ENCODE results near the gene UPF1. TPM values are rescaled to one million over a fixed set of nuclear protein-coding genes. Genes with fewer than 3 reads are reported as not detected.

UPF1 gene
- polyA plus RNA-seq, 3 donors: 2.6 to 43.7 (median 3.2) TPM

- Mint-ChIP-seq H3K27ac (peak overlapping the region in 2 of 7 donors; percentile 2 to 23), H3K9me3 (peaks cover 0 to 4% (median 0%) of the 10 kb centered on the region in 7 donors), H3K4me1 (no peaks in the 10 kb centered on the region), H3K4me3 (no peak overlapping the region), H3K27me3 (ENCODE audit: low read depth in 3 of 3) (no peaks in the 10 kb centered on the region), H3K36me3 (peaks cover 57 to 92% of the 10 kb centered on the region in 2 donors)
- H3K4me3 ChIP-seq (replicated peaks in 1 of 3; ENCODE audit: low read depth in 2 of 3, low read length in 3 of 3): no peak overlapping the region
- no peak overlapping the region for H2AFZ ChIP-seq (ENCODE audit: insufficient read depth, low read depth, low read length, poor library complexity, severe bottlenecking)
- no peak for TF ChIP-seq CTCF (IDR thresholded peaks at IDR 0.05)
- no peaks in the 10 kb centered on the region for H3K9me3 ChIP-seq (replicated peaks in 1 of 2; ENCODE audit: control insufficient read depth in 1 of 2, insufficient read depth in 1 of 2, low read length in 2 of 2)
- WGBS (ENCODE audit: insufficient coverage): 94% methylated on average over 25 of the region's 25 CpGs
- peaks cover 84 to 90% of the 10 kb centered on the region in 2 donors for H3K36me3 ChIP-seq (replicated peaks in 1 of 2; ENCODE audit: control insufficient read depth in 1 of 2, insufficient read depth in 2 of 2, low read length in 2 of 2)
- H3K4me1 ChIP-seq (ENCODE audit: control insufficient read depth in 1 of 2, insufficient read depth in 2 of 2, low read length in 2 of 2): no peaks in the 10 kb centered on the region
- H3K79me2 ChIP-seq (ENCODE audit: insufficient read depth, low read length): no peaks in the 10 kb centered on the region
- H4K20me1 ChIP-seq (ENCODE audit: insufficient read depth, low read length): peaks cover 67% of the 10 kb centered on the region
- no peak overlapping the region for H3K27ac ChIP-seq (ENCODE audit: low read depth in 1 of 2, low read length in 2 of 2)
- H3K4me2 ChIP-seq (replicated peaks; ENCODE audit: extremely low read depth, low read length, poor library complexity, severe bottlenecking): no peak overlapping the region
- H3K9ac ChIP-seq (ENCODE audit: insufficient read depth, low read length, poor library complexity, severe bottlenecking): no peak overlapping the region
- no peak for DNase-seq
- intact Hi-C loops (cut with micrococcal nuclease): no loop called here
- no peaks in the 10 kb centered on the region for H3K27me3 ChIP-seq (ENCODE audit: control insufficient read depth in 2 of 2, insufficient read depth in 2 of 2, low read length in 2 of 2)
These were observed 72.7 kb downstream of the UPF1 start for GRCh38 chr19:18904334-18905057.

GRCh38 chr19:18905058-18905456 is 73.3 kb downstream of the UPF1 start:
- no peaks in the 10 kb centered on the region for H3K79me2 ChIP-seq (ENCODE audit: insufficient read depth, low read length)
- TF ChIP-seq CTCF (IDR thresholded peaks at IDR 0.05): no peak

More at GRCh38 chr19:18905058-18905456, 73.3 kb downstream of the UPF1 start:
- H3K36me3 ChIP-seq (replicated peaks in 1 of 2; ENCODE audit: control insufficient read depth in 1 of 2, insufficient read depth in 2 of 2, low read length in 2 of 2): peaks cover 83 to 90% of the 10 kb centered on the region in 2 donors
- H3K27ac Mint-ChIP-seq: peak overlapping the region in 1 of 7 donors; percentile 61
- H3K9me3 ChIP-seq (replicated peaks in 1 of 2; ENCODE audit: control insufficient read depth in 1 of 2, insufficient read depth in 1 of 2, low read length in 2 of 2): no peaks in the 10 kb centered on the region
- no peak overlapping the region for H3K27ac ChIP-seq (ENCODE audit: low read depth in 1 of 2, low read length in 2 of 2)
- H2AFZ ChIP-seq (ENCODE audit: insufficient read depth, low read depth, low read length, poor library complexity, severe bottlenecking): no peak overlapping the region
- WGBS (ENCODE audit: insufficient coverage): 100% methylated on average over 5 of the region's 8 CpGs
- peaks cover 66% of the 10 kb centered on the region for H4K20me1 ChIP-seq (ENCODE audit: insufficient read depth, low read length)
- H3K4me3 ChIP-seq (replicated peaks in 1 of 3; ENCODE audit: low read depth in 2 of 3, low read length in 3 of 3): no peak overlapping the region
- H3K9me3 Mint-ChIP-seq: peaks cover 0 to 4% (median 0%) of the 10 kb centered on the region in 7 donors
- intact Hi-C loops (cut with micrococcal nuclease): no loop called here
- no peak overlapping the region for H3K9ac ChIP-seq (ENCODE audit: insufficient read depth, low read length, poor library complexity, severe bottlenecking)
- no peaks in the 10 kb centered on the region for H3K4me1 ChIP-seq (ENCODE audit: control insufficient read depth in 1 of 2, insufficient read depth in 2 of 2, low read length in 2 of 2)
- no peak overlapping the region for H3K4me2 ChIP-seq (replicated peaks; ENCODE audit: extremely low read depth, low read length, poor library complexity, severe bottlenecking)
- no peaks in the 10 kb centered on the region for H3K27me3 Mint-ChIP-seq (ENCODE audit: low read depth in 3 of 3)
- no peak overlapping the region for H3K4me3 Mint-ChIP-seq
- no peak for DNase-seq
- no peaks in the 10 kb centered on the region for H3K27me3 ChIP-seq (ENCODE audit: control insufficient read depth in 2 of 2, insufficient read depth in 2 of 2, low read length in 2 of 2)
- peaks cover 56 to 91% of the 10 kb centered on the region in 2 donors for H3K36me3 Mint-ChIP-seq
- no peaks in the 10 kb centered on the region for H3K4me1 Mint-ChIP-seq

Measured in CD14-positive monocyte (primary cell).